Mesenteric fat pad (tissue), 1 donor: Measurements from ENCODE around the gene ATP2B2. TPM values are rescaled to one million over a fixed set of nuclear protein-coding genes. Genes with fewer than 3 reads are reported as not detected.
"Not testable (repeated sequence)": the region's sequence is repeated elsewhere in the genome, so short reads cannot be mapped to it uniquely, and the experiment has no call there.

ENCODE experiments used
- DNase-seq: peaks from one replicate; pipeline ENCODE4 v3.0.0-alpha.2; 2020; ENCODE audit warnings: low spot score
- total RNA-seq: library from RNA; stranded (reverse); fragmentation: NEBNext Ultra II Directional; extraction: Animal tissue kit (Norgen Biotek cat#: 25700); gene quantifications from one replicate; pipeline ENCODE4 v1.2.1, GENCODE V29; 2021
- donor health status: DM: yes; HTN: yes; CAD: no.

Gene ATP2B2
- total RNA-seq, 1 donor from 2014 or later, result 0.16 TPM

GRCh38 chr3:10310578-10310977 lies 194.8 kb downstream of the ATP2B2 start:
- no peak for DNase-seq

- DNase-seq, result no peak
Observed at GRCh38 chr3:10309736-10310135, 195.7 kb downstream of the ATP2B2 start.

- DNase-seq, result no peak
Observed at GRCh38 chr3:10308678-10309077, 196.7 kb downstream of the ATP2B2 start.

- DNase-seq, result no peak
Observed at GRCh38 chr3:10306156-10306555, 199.2 kb downstream of the ATP2B2 start.

- DNase-seq, result peak; percentile 55
Observed at GRCh38 chr3:10305331-10305902, 200.0 kb downstream of the ATP2B2 start.

- DNase-seq, result peak; percentile 65
Observed at GRCh38 chr3:10304905-10305304, 200.5 kb downstream of the ATP2B2 start.

GRCh38 chr3:10303785-10304184 lies 201.6 kb downstream of the ATP2B2 start:
- DNase-seq, result peak; percentile 35

GRCh38 chr3:10303105-10303504 lies 202.3 kb downstream of the ATP2B2 start:
- peak; percentile 33 for DNase-seq

GRCh38 chr3:10300087-10300486 lies 205.3 kb downstream of the ATP2B2 start:
- peak; percentile 62 for DNase-seq

- DNase-seq, result peak; percentile 74
Observed at GRCh38 chr3:10299679-10300078, 205.7 kb downstream of the ATP2B2 start.

GRCh38 chr3:10299175-10299574 lies 206.2 kb downstream of the ATP2B2 start:
- no peak for DNase-seq

- not testable (repeated sequence) for DNase-seq
Observed at GRCh38 chr3:10298064-10298463, 207.3 kb downstream of the ATP2B2 start.

GRCh38 chr3:10294030-10294586 lies 211.3 kb downstream of the ATP2B2 start:
- no peak for DNase-seq

GRCh38 chr3:10292505-10293419 lies 212.6 kb downstream of the ATP2B2 start, which contains the start of gene GHRL:
Gene GHRL, minus strand, starts transcription at chr3:10292947. Its CDS starts 2,767 bp downstream, at chr3:10290180.
- peak; percentile 69 for DNase-seq

GRCh38 chr3:10291641-10292040 lies 213.7 kb downstream of the ATP2B2 start:
- peak; percentile 43 for DNase-seq

- no peak for DNase-seq
Observed at GRCh38 chr3:10290481-10291176, 214.8 kb downstream of the ATP2B2 start.

GRCh38 chr3:10289787-10290355 lies 215.5 kb downstream of the ATP2B2 start:
- peak; percentile 67 for DNase-seq

- DNase-seq, result peak; percentile 33
Observed at GRCh38 chr3:10289077-10289476, 216.3 kb downstream of the ATP2B2 start.

GRCh38 chr3:10288575-10288960 lies 216.8 kb downstream of the ATP2B2 start:
- DNase-seq, result peak; percentile 78

- no peak for DNase-seq
Observed at GRCh38 chr3:10287936-10288574, 217.3 kb downstream of the ATP2B2 start.
